ENCODE measurements around the gene GPN1.
"Not testable (repeated sequence)": the region's sequence is repeated elsewhere in the genome, so short reads cannot be mapped to it uniquely, and the experiment has no call there.

Gene GPN1

DNA sequence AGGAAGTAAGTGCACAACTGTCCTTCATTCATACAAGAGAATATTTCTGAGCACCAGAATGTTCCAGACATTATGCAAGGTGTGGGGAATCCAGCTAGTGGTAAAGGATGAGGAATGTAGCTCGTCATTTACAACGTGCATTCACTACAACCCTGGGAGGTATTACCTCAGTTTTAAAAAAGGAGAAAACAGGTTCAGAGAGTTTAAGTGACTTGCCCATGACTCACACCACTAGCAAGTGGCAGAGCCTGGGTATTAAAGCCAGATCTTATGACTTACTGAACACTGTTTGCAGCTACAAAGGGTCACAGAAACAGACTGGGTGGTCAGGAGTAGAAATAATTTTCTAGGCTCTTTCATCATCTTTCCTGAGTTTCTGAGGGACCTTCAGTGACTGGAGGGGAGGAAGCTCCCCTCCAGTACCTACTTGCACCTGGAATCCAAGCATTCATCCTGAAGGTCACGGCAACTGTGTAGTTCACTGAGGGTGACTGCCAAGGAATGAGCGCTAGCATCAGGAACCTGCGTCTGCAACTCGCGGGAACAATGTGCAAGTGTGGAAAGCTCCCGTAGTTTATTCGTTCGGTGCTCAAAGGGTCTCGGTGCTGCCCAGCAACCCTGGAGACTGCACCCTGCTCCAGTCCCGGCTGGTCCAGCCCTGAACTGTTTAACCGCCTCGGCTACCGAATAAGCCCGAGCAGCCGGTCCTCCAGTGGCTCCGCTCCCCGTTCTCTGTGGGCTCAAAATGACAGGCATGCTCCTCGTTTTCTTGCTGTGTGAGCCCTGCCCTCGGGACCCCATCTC lies 685 bp upstream of the GPN1 start:
- peak; percentile 42 for DNase-seq (ENCODE audit: low read depth, low spot score)

GRCh38 chr2:27630257-27630656 lies 1.4 kb downstream of the GPN1 start:
- not testable (repeated sequence) for DNase-seq (ENCODE audit: low read depth, low spot score)

DNA sequence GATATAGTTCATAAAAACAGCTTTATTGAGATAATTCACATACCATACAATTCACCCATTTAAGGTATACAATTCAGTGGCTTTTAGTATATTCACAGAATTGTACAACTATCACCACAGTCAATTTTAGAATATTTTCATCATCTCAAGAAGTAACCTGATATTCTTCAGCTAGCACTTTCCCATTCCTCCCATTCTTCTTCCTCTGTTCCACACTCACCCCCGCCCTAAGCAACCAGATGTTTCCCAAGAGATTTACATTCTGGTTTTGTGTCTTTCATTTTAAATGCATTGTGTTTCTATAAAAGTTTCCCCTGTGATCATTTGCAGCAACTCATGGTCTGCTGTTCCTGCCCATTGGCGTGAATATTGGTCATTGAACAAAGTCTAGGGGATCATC lies 5.4 kb downstream of the GPN1 start:
- no peak for DNase-seq (ENCODE audit: low read depth, low spot score)

GRCh38 chr2:27636766-27637165 lies 7.9 kb downstream of the GPN1 start:
- no peak for DNase-seq (ENCODE audit: low read depth, low spot score)

DNA sequence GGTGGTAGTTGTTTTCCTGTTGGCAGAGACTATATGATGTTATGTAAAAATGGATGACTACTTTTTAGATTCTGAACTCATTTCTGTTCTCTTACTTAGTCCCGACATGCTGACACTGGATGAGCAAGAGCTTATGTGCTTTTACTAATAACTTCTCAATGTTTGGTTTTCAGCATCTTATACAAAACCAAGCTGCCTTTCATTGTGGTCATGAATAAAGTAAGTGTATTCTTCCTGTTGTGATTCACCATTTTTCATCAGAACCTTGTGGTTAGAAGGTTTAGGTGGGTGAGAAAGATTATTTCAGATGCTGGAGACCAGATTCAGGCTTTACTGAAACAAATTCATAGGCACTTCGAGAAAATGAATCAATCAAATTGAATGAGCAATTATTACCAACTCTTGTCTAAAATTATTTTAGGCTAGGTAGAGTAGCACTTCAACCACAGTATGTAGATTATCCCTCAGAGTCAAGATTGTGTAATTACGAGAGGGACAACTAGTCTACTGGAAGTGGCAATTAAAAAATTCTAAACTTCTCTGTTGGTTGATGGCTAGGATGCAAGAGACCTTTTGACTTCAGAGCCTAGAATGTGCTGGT lies 9.3 kb downstream of the GPN1 start:
- no peak for DNase-seq (ENCODE audit: low read depth, low spot score)

DNA sequence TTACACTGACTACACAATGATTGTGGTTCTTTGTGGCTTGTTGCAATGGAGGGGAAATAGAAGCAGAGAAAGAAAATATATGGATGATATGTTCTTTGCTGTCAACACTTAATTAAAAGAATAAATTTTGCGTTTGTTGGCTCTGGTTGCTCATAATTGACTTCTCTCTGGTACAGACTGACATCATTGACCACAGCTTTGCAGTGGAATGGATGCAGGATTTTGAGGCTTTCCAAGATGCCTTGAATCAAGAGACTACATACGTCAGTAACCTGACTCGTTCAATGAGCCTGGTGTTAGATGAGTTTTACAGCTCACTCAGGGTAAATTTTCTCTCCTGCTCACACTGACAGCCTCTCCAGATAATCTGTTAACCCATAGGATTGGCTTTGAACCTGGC lies 9.9 kb downstream of the GPN1 start:
- DNase-seq (ENCODE audit: low read depth, low spot score) = no peak

DNA sequence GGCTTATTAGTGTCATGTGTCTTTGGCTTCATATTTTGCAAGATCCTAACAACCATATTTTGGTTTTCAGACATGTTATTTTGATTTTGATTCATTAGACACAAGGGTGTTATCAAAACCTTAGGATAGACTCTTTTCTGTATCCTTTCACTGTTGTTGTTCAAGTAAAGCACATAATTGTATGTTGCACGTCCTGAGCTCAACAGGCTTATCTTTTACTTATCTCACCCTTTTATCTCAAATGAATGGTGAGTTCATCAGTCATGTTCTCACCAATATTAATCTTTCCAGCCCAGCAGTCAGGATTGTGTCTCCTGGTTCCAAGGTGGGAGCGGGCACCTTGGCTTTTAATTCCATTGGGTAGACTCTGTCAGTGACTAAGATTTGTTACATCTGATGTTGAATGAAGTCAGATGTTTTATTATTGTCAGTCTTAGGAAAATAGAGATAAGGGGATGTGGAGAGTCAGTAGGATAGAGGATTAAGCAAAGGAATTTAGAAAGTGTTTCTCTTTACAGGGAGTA lies 11.9 kb downstream of the GPN1 start:
- DNase-seq (ENCODE audit: low read depth, low spot score) = no peak

DNA sequence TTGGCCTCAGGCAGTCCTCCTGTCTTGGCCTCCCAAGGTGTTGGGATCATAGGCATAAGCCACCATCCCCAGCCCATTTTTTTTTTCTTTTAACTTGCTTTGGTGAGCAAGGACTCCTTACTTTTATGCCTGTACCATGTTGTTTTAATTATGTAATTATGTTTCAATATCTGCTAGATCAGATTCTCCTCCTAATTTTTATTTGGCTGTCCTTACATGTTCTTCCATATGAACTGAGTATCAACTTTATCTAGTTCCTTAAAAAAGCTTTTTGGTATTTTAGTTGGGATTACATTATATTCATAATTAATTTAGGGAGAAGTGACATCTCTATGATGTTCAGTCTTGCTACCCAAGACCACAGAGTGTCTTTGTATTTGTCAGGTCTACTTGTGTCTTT lies 16.3 kb downstream of the GPN1 start:
- no peak for DNase-seq (ENCODE audit: low read depth, low spot score)

DNA sequence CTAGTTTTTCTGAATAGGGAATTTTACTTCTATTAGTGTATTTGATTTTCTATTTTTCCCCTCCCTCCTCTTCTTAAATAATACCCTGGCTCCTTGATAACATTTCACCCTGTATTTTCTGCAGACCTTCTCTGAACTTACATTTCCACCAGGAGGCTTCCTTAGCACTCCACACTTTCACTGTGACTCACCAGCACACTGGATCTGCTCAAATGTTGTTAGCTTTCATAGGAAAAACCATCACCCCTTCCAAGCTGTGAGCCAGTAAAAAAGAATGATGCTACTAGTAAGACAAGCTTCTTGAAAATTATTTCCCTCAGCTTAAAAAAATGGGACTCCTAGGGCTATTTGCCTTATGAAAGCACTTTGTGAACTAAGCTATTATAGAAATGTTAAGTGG lies 18.4 kb downstream of the GPN1 start:
- DNase-seq (ENCODE audit: low read depth, low spot score) = no peak

DNA sequence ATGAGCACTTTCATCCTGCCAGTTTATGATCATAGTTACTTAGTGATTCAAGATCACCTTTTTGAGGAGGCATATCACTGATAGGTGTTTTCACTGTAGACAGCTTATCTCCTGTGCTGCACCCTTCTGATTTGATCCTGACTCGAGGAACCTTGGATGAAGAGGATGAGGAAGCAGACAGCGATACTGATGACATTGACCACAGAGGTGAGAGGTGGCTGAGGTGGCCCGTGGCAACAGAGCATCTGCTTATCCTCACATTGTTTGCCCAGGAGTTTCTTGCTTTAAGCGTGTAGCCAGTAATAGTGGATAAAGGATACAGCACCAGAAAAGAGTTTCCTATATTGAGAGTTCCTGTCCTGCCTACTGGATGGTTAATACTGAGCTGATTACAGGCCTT lies 18.9 kb downstream of the GPN1 start:
- no peak for DNase-seq (ENCODE audit: low read depth, low spot score)

DNA sequence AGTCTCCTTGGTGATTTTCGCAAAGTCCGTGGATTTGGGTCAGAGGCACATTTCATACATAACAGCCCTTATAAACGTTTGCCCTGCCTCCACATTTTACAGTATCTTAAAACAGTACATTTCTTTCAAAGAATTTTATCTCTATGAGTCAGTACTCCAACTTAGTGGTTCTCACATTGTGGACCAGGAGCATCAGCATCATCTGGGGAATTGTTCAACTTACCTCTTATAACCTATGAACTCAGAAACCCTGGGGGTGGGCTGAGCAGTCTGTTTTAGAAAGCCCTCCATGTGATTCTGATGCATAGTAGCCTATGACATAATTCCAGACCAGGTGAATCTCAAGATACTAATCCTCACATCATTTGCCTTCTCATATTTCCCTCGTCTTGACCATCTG lies 22.2 kb downstream of the GPN1 start:
- DNase-seq (ENCODE audit: low read depth, low spot score) = no peak

DNA sequence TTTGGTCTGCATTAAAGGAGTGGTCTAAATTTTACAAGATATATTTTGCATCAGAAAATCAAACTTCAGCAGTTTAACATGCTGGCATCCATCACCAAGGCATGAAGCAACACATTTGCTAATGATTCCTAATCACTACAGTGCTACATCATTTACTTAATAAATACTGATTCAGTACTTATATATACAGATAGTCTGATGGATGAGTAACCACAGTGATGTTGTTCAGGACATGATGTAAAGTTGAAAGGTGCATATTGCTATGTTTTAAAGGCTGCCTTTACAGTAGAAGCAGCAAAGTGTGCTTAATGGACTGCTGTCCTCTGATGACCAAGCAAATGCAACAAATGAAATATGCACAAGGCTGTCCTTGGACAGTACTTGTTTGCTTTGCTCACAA lies 23.5 kb downstream of the GPN1 start:
- no peak for DNase-seq (ENCODE audit: low read depth, low spot score)

- no peak for DNase-seq (ENCODE audit: low read depth, low spot score)
Observed at GRCh38 chr2:27652790-27653189, 23.9 kb downstream of the GPN1 start.

DNA sequence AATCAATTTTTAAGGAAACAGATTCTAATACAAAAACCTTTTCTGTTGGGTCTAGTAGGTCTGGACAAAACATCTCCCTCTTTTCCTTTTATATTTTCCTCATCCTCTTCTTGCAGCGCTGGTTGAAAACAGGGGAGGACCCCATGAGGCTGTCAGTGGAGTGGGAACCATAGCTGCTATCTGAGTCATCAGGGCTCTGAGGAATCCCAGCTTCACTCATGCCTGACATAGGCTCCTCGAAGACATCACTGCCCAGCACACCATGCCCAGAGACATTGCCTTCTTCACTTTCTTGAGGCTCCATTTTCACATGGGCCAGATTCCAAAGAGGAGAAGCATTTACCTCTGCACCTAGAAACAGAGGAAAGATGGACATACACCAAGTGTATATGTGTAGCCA lies 24.5 kb downstream of the GPN1 start:
- no peak for DNase-seq (ENCODE audit: low read depth, low spot score)

DNA sequence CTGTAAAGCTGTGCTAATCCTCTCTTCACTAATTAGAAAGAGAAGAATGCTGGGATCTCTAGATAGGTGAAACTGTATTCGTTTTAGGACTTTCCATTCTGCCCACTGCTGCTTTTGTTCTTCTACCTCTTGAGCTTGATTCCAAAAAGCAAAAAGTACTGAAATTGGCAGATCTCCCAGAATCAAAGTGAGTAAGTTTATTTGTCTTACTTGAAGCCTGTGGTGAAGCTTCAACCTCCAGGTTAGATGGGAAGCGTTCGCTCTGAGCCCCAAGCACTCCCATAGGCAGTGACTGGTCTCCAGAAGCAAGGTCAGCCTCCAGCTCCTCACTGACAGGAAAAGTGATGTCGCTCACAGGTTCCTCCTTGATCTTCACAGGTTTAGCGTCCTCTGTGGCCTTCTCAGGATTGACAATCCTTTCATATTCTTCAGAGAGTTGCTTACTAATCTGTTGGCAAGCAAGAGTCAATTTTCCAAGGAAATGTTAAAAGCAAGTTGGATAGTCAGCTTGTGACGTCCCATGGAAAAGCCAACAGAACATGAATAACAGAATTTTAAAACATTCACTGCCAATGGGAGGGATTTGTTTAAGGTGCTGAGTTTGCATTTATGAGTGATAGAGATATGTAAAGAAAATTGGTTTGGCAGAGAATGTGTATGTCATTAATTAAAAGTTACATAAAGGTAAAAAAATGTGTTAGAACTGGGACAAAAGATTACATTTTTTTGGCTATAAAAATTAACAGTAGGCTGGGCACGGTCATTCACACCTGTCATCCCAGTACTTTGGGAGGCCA lies 26.5 kb downstream of the GPN1 start:
- no peak for DNase-seq (ENCODE audit: low read depth, low spot score)

GRCh38 chr2:27661371-27661770 lies 32.5 kb downstream of the GPN1 start:
- DNase-seq (ENCODE audit: low read depth, low spot score) = no peak

- DNase-seq (ENCODE audit: low read depth, low spot score) = peak; percentile 94
Observed at GRCh38 chr2:27663285-27664153, 34.7 kb downstream of the GPN1 start, which contains the start of the genes SLC4A1AP and SUPT7L. TSS of gene SLC4A1AP (plus strand) at chr2:27663889. CDS start at chr2:27663915, 26 bp downstream. TSS of gene SUPT7L (minus strand) at chr2:27663614. CDS start at chr2:27662192, 1,422 bp downstream.

- DNase-seq (ENCODE audit: low read depth, low spot score) = no peak
Observed at GRCh38 chr2:27664154-27664574, 35.3 kb downstream of the GPN1 start.

GRCh38 chr2:27664622-27665363 lies 35.9 kb downstream of the GPN1 start:
- no peak for DNase-seq (ENCODE audit: low read depth, low spot score)

GRCh38 chr2:27667446-27667845 lies 38.6 kb downstream of the GPN1 start:
- DNase-seq (ENCODE audit: low read depth, low spot score) = no peak

All from ELF-1 (cell line).